ENCODE measurements around the gene DDN.

Gene DDN

DNA sequence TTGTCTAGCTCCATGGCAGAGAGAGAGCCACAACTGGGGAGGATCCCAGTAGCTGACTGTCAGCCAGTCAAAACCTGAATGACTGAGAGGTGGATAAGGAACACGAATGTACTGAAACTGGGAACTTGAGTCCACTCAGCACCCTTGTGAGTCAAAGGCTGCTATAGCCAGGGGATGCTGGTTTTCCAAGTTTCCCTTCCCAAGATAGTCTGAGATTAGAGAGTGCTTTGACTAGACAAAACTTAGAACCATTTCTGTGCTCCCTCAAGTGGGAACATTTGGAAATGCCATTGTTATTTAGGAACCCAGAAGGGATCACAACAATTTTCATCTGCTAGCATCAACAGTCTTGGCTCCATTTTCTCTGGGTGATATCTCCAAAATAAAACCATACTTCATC lies 15.4 kb upstream of the DDN start:
- Mint-ChIP-seq H3K27me3 (ENCODE audit: low read depth, poor library complexity) (peaks cover 3% of the 10 kb centered on the region), H3K4me3 (no peak overlapping the region), H3K27ac (peak overlapping the region; percentile 55), H3K36me3 (ENCODE audit: low read depth) (peaks cover 31% of the 10 kb centered on the region), H3K4me1 (peaks cover 29% of the 10 kb centered on the region), H3K9me3 (no peaks in the 10 kb centered on the region)
- no peak for DNase-seq
- TF ChIP-seq, protein P1, sequence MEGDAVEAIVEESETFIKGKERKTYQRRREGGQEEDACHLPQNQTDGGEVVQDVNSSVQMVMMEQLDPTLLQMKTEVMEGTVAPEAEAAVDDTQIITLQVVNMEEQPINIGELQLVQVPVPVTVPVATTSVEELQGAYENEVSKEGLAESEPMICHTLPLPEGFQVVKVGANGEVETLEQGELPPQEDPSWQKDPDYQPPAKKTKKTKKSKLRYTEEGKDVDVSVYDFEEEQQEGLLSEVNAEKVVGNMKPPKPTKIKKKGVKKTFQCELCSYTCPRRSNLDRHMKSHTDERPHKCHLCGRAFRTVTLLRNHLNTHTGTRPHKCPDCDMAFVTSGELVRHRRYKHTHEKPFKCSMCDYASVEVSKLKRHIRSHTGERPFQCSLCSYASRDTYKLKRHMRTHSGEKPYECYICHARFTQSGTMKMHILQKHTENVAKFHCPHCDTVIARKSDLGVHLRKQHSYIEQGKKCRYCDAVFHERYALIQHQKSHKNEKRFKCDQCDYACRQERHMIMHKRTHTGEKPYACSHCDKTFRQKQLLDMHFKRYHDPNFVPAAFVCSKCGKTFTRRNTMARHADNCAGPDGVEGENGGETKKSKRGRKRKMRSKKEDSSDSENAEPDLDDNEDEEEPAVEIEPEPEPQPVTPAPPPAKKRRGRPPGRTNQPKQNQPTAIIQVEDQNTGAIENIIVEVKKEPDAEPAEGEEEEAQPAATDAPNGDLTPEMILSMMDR (IDR thresholded peaks at IDR 0.05), result no peak

DNA sequence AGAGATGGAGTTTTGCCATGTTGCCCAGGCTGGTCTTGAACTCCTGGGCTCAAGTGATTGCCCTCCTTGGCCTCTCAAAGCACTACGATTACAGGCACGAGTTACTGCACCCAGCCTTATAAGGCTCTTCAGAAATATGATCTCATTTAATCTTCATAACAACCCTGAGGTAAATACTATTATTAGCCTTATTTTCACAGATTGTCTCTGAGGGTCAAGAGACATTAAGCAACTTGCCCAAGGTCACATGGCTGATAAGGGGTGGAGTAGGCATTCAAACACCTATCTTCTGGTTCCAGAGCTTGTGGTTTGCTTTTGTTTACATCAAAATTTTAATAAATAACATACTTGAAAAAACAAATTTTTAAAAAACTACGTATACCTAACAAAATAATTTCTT lies 14.3 kb upstream of the DDN start:
- peaks cover 31% of the 10 kb centered on the region for H3K36me3 Mint-ChIP-seq (ENCODE audit: low read depth)
- DNase-seq, result no peak
- peaks cover 19% of the 10 kb centered on the region for H3K4me1 Mint-ChIP-seq
- H3K4me3 Mint-ChIP-seq, result no peak overlapping the region
- H3K9me3 Mint-ChIP-seq, result no peaks in the 10 kb centered on the region
- no peak overlapping the region for H3K27ac Mint-ChIP-seq
- TF ChIP-seq, protein P1 (IDR thresholded peaks at IDR 0.05), result no peak
- H3K27me3 Mint-ChIP-seq (ENCODE audit: low read depth, poor library complexity), result peaks cover 3% of the 10 kb centered on the region

DNA sequence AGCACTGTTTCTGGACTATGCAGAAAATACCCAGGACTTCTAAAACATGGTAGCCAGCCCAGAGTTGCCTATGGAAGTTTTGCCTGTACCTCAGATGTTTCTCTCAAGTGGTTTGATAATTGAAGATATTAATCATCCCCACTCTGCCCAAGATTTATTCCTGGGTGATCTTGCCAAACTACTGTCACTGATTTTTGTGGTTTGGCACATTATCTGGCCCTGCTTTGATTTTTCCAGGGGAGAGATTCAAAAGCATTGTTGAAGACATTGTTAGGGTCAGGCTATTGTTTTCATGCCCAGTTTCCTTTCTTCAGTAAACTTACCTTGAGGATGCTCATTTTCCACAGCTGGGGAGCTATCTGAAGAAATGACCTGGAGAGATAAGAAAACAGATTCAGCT lies 13.6 kb upstream of the DDN start:
- H3K27ac Mint-ChIP-seq, result no peak overlapping the region
- H3K36me3 Mint-ChIP-seq (ENCODE audit: low read depth), result peaks cover 32% of the 10 kb centered on the region
- no peak for DNase-seq
- peaks cover 15% of the 10 kb centered on the region for H3K4me1 Mint-ChIP-seq
- TF ChIP-seq, protein P1 (IDR thresholded peaks at IDR 0.05), result no peak
- H3K9me3 Mint-ChIP-seq, result no peaks in the 10 kb centered on the region
- peaks cover 6% of the 10 kb centered on the region for H3K27me3 Mint-ChIP-seq (ENCODE audit: low read depth, poor library complexity)
- H3K4me3 Mint-ChIP-seq, result no peak overlapping the region

DNA sequence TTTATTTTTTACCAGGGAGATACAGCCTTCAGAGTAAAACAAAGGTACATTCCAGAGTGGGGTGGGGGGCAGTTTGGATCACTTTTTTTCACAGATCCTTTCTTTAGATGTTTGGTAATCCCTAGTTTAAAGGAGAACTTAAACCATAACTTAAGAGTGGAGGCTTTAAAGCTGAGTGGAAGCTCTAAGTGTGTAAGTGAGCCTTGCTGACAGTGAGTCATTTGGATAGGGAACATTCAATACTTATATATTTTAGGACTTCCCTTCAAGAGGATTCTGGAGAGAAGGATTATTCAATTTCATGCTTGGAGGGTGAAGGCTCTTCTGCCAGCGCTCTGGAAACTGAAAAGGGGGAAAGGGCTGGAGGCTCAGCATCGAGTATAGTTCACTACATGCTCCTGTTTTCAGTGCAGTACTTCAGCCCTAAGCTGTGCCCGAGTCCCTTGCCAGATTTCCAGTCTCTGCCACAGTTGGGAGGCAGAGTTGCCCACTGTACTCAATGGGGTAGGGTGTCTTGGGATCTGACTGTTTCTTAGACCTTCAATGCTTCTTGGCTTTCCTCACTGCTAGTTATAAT lies 11.0 kb upstream of the DDN start:
- TF ChIP-seq, protein P1 (IDR thresholded peaks at IDR 0.05), result no peak
- Mint-ChIP-seq H3K27me3 (ENCODE audit: low read depth, poor library complexity) (peaks cover 3% of the 10 kb centered on the region), H3K27ac (peak overlapping the region; percentile 46), H3K4me3 (no peak overlapping the region), H3K4me1 (no peaks in the 10 kb centered on the region), H3K36me3 (ENCODE audit: low read depth) (peaks cover 30% of the 10 kb centered on the region), H3K9me3 (no peaks in the 10 kb centered on the region)
- no peak for DNase-seq

DNA sequence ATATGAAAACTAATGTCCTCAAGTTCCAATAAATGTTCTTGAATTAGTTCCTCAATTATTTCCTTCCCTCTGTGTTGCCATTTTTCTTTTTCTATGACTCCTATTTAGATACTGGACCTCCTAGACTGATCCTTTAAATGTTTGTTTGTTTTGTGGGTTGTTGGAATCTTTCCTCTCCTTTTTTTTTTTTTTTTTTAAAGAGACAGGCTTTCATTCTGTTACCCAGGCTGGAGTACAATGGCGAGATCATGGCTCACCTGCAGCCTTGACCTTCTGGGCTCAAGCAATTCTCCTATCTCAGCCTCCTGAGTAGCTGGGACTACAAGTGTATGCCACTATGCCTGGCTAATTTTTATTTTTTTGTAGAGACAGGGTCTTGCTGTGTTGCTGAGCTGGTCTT lies 9.8 kb upstream of the DDN start:
- TF ChIP-seq, protein P1 (IDR thresholded peaks at IDR 0.05), result no peak

DNA sequence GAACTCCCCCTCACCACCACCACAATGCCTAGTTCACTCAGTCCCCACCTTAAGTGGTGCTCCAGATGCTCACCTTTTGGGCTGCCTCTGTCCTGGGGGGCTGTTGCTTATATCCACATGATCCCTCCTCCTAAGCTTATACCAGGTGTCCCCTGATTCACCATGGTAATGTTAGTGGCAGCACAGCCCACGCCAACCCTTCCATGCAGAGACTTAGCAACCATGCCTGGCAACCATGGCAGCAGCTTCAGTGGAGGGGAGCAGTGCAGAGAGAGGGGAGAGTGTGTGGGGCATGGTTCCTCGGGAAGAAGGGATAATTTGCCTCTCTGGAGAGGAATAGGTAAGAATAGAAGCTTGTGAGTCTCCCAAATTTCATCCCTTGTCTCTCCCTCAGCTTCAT lies 1.2 kb upstream of the DDN start:
- no peaks in the 10 kb centered on the region for H3K9me3 Mint-ChIP-seq
- TF ChIP-seq, protein P1 (IDR thresholded peaks at IDR 0.05), result no peak
- H3K4me3 Mint-ChIP-seq, result peak overlapping the region; percentile 82
- peaks cover 34% of the 10 kb centered on the region for H3K4me1 Mint-ChIP-seq
- peaks cover 35% of the 10 kb centered on the region for H3K36me3 Mint-ChIP-seq (ENCODE audit: low read depth)
- DNase-seq, result no peak
- H3K27me3 Mint-ChIP-seq (ENCODE audit: low read depth, poor library complexity), result peaks cover 56% of the 10 kb centered on the region
- no peak overlapping the region for H3K27ac Mint-ChIP-seq

More for the DNA sequence above, 9.8 kb upstream of the DDN start:
- H3K4me1 Mint-ChIP-seq, result no peaks in the 10 kb centered on the region
- no peak for DNase-seq
- H3K9me3 Mint-ChIP-seq, result no peaks in the 10 kb centered on the region
- H3K36me3 Mint-ChIP-seq (ENCODE audit: low read depth), result peaks cover 40% of the 10 kb centered on the region
- H3K4me3 Mint-ChIP-seq, result no peak overlapping the region
- peak overlapping the region; percentile 21 for H3K27ac Mint-ChIP-seq
- H3K27me3 Mint-ChIP-seq (ENCODE audit: low read depth, poor library complexity), result peaks cover 3% of the 10 kb centered on the region
